ENCODE data around the gene LRIF1.

DNA sequence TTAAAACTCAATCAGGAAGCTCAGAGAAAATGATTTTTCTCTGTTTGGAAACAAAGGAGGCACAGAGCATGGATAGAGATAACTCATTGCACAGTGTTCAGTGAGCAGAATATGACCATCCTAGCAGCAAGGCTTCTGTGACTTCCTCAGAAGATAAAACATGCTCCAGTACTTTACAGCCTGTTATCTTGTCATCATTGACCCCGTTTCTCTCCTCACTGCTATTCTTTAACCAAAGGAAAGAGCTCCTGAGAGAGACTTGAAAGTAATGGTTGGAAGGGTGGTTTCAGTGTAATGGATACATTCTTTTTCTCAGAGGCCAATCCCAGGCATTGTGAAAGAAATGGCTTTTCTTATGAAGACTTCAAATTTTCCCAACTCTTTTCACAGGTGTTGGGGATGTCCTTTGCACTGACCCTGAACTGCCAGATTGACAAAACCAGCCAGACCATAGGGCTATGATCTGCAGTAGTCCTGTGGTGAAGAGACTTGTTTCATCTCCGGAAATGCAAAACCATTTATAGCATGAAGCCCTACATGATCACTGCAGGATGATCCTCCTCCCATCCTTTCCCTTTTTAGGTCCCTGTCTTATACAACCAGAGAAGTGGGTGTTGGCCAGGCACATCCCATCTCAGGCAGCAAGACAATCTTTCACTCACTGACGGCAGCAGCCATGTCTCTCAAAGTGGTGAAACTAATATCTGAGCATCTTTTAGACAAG, 64.8 kb downstream of the LRIF1 start:
- TF ChIP-seq, protein P1, sequence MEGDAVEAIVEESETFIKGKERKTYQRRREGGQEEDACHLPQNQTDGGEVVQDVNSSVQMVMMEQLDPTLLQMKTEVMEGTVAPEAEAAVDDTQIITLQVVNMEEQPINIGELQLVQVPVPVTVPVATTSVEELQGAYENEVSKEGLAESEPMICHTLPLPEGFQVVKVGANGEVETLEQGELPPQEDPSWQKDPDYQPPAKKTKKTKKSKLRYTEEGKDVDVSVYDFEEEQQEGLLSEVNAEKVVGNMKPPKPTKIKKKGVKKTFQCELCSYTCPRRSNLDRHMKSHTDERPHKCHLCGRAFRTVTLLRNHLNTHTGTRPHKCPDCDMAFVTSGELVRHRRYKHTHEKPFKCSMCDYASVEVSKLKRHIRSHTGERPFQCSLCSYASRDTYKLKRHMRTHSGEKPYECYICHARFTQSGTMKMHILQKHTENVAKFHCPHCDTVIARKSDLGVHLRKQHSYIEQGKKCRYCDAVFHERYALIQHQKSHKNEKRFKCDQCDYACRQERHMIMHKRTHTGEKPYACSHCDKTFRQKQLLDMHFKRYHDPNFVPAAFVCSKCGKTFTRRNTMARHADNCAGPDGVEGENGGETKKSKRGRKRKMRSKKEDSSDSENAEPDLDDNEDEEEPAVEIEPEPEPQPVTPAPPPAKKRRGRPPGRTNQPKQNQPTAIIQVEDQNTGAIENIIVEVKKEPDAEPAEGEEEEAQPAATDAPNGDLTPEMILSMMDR (IDR thresholded peaks at IDR 0.05), result no peak
- no peak for TF ChIP-seq POLR2A (IDR thresholded peaks at IDR 0.05)

Measured in Peyer's patch (tissue), 4 donors.